Left lung (tissue), 10 donors: ENCODE results near the gene TRMU. TPM values are rescaled to one million over a fixed set of nuclear protein-coding genes. Genes with fewer than 3 reads are reported as not detected.
A peak's percentile ranks its signal among the peaks of the same experiment; 100 is the strongest.

Experiments
- ATAC-seq: fragments of 200-7000 bp; cut with Tn5 transposase; one replicate; pipeline ENCODE4 v1.9.1; 2020; ENCODE audit warnings: moderate library complexity
- DNase-seq, 4 donors: peaks; one replicate each; pipeline ENCODE4 v3.0.0-alpha.2; 2013 to 2020
- H3K27ac ChIP-seq, 2 donors: fragments of 200-600 bp; sonication (generic) in 1 of 2; one replicate each; pipeline versions ENCODE4 v1.5.0 to v1.8.0; 2020 to 2021
- H3K27me3 ChIP-seq, 2 donors: fragments of 200-600 bp; sonication (generic) in 1 of 2; one replicate each; pipeline versions ENCODE4 v1.5.0 to v1.8.0; 2020 to 2021
- H3K36me3 ChIP-seq, 2 donors: fragments of 200-600 bp; sonication (generic) in 1 of 2; one replicate each; pipeline versions ENCODE4 v1.5.0 to v1.8.0; 2020 to 2021
- H3K4me1 ChIP-seq, 2 donors: fragments of 200-600 bp; one replicate each; pipeline ENCODE4 v1.8.0; 2021
- H3K4me3 ChIP-seq, 2 donors: fragments of 200-600 bp; sonication (generic) in 1 of 2; one replicate each; pipeline versions ENCODE4 v1.5.0 to v1.8.0; 2020 to 2021; ENCODE audit warnings: mild to moderate bottlenecking in 1 of 2
- H3K9me3 ChIP-seq, 2 donors: fragments of 200-600 bp; sonication (generic) in 1 of 2; one replicate each; pipeline versions ENCODE4 v1.5.0 to v1.8.0; 2020 to 2021
- intact Hi-C, 2 donors: fragments of 100-400 bp; cut with DNase I; formaldehyde crosslinking; loops; one replicate each; pipeline versions ENCODE4 v1.11.2 to v1.14.2; 2022
- polyA plus RNA-seq, 6 donors: library from polyadenylated mRNA; unstranded; fragments of 120-200 nt; gene quantifications; one replicate each; pipeline ENCODE4 v1.2.1, GENCODE V29; 2013; ENCODE audit not compliant: insufficient read length in 6 of 6
- total RNA-seq, 2 donors: library from RNA; stranded (reverse); fragmentation: NEBNext Ultra II Directional; extraction: Animal tissue kit (Norgen Biotek cat#: 25700); gene quantifications; one replicate each; pipeline ENCODE4 v1.2.1, GENCODE V29; 2021
- TF ChIP-seq, protein P1 (sequence below), 2 donors: fragments of 200-600 bp; sonication (generic) in 1 of 2; IDR thresholded peaks; one replicate each; pipeline versions ENCODE4 v1.5.0 to v1.8.0; 2021; ENCODE audit warnings: antibody characterized with exemption in 2 of 2
- donor health status: DM: no; HTN: yes; CAD: no.
- donor health status: DM: no; HTN: no; CAD: no.

The TRMU gene
- total and polyA plus RNA-seq, 8 donors = 34.1 to 53.1 (median 42.5) TPM

DNA sequence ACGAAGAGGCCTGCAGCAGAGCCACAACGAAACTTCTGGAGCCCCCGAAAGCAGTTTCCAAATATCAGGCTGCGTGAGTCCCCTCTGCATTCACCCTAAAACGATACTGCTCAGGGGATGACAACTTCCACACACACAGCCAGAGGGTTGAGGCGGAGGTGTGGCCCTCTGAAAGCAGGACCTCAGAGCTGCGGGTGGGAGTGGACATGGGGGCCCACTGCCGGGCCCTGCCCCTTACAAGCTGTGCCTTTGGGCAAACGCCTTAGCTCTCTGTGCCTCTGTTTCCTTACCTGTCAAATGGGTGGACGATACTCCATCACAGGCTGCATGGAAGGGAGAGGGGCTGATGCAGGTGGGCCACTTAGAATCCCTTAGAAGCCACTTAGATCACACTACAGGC lies 53.1 kb downstream of the TRMU start:
- TF ChIP-seq, protein P1, sequence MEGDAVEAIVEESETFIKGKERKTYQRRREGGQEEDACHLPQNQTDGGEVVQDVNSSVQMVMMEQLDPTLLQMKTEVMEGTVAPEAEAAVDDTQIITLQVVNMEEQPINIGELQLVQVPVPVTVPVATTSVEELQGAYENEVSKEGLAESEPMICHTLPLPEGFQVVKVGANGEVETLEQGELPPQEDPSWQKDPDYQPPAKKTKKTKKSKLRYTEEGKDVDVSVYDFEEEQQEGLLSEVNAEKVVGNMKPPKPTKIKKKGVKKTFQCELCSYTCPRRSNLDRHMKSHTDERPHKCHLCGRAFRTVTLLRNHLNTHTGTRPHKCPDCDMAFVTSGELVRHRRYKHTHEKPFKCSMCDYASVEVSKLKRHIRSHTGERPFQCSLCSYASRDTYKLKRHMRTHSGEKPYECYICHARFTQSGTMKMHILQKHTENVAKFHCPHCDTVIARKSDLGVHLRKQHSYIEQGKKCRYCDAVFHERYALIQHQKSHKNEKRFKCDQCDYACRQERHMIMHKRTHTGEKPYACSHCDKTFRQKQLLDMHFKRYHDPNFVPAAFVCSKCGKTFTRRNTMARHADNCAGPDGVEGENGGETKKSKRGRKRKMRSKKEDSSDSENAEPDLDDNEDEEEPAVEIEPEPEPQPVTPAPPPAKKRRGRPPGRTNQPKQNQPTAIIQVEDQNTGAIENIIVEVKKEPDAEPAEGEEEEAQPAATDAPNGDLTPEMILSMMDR (IDR thresholded peaks at IDR 0.05) = no peak
- peaks cover 0 to 7% of the 10 kb centered on the region in 2 donors for H3K36me3 ChIP-seq
- no peaks in the 10 kb centered on the region for H3K9me3 ChIP-seq
- no peak overlapping the region for H3K27ac ChIP-seq
- H3K4me1 ChIP-seq = no peaks in the 10 kb centered on the region
- no peaks in the 10 kb centered on the region for H3K27me3 ChIP-seq
- no peak for ATAC-seq
- no peak overlapping the region for H3K4me3 ChIP-seq
- intact Hi-C loops = no loop called here
- peak in 1 of 4 donors; percentile 38 for DNase-seq

DNA sequence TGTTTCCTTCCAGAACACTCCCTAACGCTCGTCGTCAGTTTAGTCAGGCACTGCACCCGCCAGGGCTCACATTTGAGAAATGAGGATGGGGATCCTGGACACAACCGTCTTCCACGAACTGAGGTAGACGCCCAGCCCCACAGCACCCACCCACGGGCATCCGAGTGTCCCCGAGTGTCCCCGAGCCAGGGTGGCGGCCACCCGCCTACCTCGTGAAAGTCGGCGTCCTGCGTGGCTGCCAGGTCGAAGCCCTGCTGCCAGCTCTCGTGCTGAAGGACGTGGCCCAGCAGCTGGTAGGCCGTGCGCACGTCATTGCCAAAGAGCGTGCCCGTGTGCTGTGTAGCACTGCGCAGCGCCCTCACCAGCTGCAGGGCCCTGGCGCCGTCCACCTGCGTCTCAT lies 53.6 kb downstream of the TRMU start:
- ATAC-seq (no peak), DNase-seq (peak in 1 of 4 donors; percentile 79)
- intact Hi-C loops = no loop called here
- no peaks in the 10 kb centered on the region for H3K27me3 ChIP-seq
- no peak overlapping the region for H3K4me3 ChIP-seq
- H3K9me3 ChIP-seq = no peaks in the 10 kb centered on the region
- TF ChIP-seq, protein P1 (IDR thresholded peaks at IDR 0.05) = no peak
- no peak overlapping the region for H3K27ac ChIP-seq
- no peaks in the 10 kb centered on the region for H3K4me1 ChIP-seq
- peaks cover 0 to 7% of the 10 kb centered on the region in 2 donors for H3K36me3 ChIP-seq

DNA sequence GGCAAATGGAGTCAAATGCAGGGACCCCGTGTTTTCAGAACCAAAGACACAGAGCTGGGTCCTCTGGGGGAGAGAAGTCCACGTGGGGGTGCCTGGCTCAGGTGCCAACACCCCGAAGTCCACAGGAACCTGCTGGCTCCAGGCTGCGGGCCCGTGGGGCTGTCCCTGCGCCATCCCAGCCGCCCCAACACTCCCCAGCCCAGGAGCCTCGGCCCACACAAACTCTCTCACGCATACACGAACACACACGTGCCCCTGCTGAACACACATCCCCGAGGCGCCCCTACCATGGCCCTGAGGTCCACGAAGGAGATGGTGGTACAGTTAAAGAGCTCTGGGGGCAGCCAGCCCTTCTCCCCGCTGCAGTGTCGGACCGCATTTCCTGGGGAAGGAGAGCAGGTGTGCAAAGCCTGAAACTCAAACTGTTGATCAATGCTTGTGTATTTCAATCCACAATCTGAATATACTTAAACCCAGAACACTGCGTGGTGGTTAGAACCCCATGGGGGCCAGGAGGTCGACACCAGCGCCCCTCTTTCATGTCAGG lies 54.7 kb downstream of the TRMU start:
- Histone ChIP-seq H3K27me3 (no peaks in the 10 kb centered on the region), H3K27ac (no peak overlapping the region), H3K9me3 (no peaks in the 10 kb centered on the region), H3K4me1 (no peaks in the 10 kb centered on the region), H3K36me3 (peaks cover 0 to 7% of the 10 kb centered on the region in 2 donors), H3K4me3 (no peak overlapping the region)
- TF ChIP-seq, protein P1 (IDR thresholded peaks at IDR 0.05) = no peak
- intact Hi-C loops = no loop called here
- peak in 1 of 4 donors; percentile 65 for DNase-seq
- no peak for ATAC-seq

DNA sequence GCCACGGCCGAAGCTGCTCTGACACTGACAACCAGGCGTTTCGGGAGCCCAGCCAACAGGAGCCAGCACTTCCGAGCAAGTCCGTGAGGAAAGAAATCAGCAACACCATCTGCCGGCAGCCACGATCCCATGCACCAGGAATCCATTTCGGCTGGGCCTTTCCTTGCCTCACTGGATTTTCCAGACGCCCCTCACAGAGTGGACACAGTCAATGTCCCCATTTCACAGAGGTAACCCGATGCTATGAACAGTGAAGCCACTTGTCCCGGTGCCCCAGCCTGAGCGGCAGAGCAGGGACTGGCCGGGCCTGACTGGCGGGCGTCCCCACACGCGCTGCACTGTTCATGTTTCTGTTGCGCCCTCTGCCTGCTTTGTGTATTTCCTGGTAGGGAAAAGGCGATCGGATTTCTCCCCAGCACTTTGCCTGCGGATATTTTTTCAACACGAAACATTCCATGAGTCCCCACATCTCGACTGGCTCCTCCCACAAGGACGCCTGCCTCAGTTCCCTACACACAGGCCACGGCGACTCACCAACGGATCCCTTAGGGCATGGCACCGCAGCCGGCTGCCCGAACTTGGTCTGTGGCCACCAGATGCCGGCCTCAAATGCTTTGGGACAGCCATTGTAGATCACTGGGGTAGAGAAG lies 55.3 kb downstream of the TRMU start:
- DNase-seq = peak in 3 of 4 donors; percentile 53 to 78 (median 75)
- no peaks in the 10 kb centered on the region for H3K27me3 ChIP-seq
- no peak overlapping the region for H3K4me3 ChIP-seq
- no peaks in the 10 kb centered on the region for H3K9me3 ChIP-seq
- intact Hi-C loops = no loop called here
- H3K36me3 ChIP-seq = peaks cover 0 to 7% of the 10 kb centered on the region in 2 donors
- H3K27ac ChIP-seq = peak overlapping the region in 1 of 2 donors; percentile 28
- H3K4me1 ChIP-seq = no peaks in the 10 kb centered on the region
- ATAC-seq = peak; percentile 42
- TF ChIP-seq, protein P1 (IDR thresholded peaks at IDR 0.05) = peak in 1 of 2 donors; percentile 7

DNA sequence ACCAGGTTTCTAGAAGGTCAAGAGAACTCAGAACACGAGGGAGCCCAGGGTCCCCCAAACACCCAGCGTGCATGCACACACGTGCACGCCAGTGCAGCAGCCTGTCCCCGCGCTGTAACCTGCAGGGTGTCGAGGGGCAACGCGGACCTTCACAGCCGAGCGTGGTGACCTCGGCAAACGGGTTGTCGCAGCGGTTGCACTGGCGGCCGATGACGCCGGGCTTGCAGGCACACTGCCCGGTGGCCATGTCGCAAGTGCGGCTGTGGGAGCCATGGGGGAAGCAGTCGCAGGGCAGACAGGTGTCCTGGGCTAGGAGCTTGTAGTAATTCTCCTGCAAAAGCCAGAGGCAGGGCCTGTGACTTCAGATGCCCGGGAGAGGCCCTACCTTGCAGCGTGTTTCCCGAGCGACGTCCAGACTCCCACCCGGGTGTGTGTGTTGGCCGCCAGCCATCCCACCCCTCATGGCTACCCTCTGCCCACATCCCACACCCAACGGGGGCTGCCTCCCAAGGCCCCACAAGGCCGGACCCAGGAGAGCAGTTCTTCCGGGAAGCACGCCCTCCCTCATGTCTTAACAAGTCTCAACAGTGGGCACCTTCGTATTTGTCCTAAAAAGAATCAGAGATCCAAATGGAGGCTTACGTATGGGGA lies 56.1 kb downstream of the TRMU start:
- no peaks in the 10 kb centered on the region for H3K4me1 ChIP-seq
- intact Hi-C loops = no loop called here
- H3K4me3 ChIP-seq = no peak overlapping the region
- peaks cover 0 to 7% of the 10 kb centered on the region in 2 donors for H3K36me3 ChIP-seq
- no peaks in the 10 kb centered on the region for H3K27me3 ChIP-seq
- ATAC-seq (no peak), DNase-seq (peak in 1 of 4 donors; percentile 79)
- H3K27ac ChIP-seq = no peak overlapping the region
- no peaks in the 10 kb centered on the region for H3K9me3 ChIP-seq
- TF ChIP-seq, protein P1 (IDR thresholded peaks at IDR 0.05) = no peak
